ENCODE results near the gene EPAS1.

EPAS1 gene

DNA sequence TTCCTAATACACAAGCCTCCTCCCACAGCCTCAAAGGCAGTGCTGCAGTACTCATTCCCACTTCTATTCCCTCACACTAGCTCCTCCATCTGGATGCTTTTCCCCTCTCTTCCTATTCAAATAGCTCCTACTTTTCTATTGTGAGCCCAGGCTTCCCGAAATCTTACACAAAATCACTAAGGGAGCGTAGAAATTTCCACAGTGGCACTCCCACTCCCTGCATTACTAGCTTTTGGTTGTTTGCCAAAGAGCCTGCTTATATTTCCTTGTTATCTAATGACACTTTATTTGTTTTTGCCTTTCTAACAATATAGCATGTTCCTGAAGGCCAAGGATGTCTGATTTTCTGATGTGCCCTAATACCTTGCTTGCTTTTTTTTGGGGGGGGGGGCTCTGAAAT is 10.9 kb downstream of the EPAS1 start:
- no peak for DNase-seq (ENCODE audit: low read depth in 1 of 2, low spot score in 1 of 2)
- no peak overlapping the region for H3K4me3 ChIP-seq (replicated peaks; ENCODE audit: insufficient read depth, low read length)
- no peak for TF ChIP-seq POLR2AphosphoS5 (IDR thresholded peaks at IDR 0.05; ENCODE audit: low read depth)
- no peak for TF ChIP-seq CTCF (IDR thresholded peaks at IDR 0.05; ENCODE audit: insufficient read depth, low read length)
- H3K27me3 ChIP-seq (ENCODE audit: insufficient read depth, poor library complexity, severe bottlenecking) = no peaks in the 10 kb centered on the region
- no peak overlapping the region for H3K27ac ChIP-seq (replicated peaks)

DNA sequence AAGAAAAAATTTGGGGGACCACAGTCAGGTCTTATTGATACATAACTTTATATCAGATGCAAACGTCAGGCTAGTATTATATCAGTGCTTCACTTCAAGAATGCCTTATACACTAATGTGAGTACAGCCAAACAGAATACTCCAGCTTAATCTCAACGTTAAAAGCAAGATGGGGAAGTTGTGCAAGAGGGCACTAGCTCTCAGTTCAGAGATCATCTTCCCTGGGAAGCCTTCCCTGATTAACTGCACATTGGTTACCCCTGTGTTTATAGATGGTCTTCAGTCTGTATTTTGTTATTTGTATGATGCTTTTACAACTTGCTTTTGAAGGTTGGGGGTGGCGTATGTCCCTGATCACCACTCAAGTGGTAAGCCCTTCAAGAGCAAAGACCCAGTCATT is 11.4 kb downstream of the EPAS1 start:
- Histone ChIP-seq H3K4me3 (replicated peaks; ENCODE audit: insufficient read depth, low read length) (no peak overlapping the region), H3K27me3 (ENCODE audit: insufficient read depth, poor library complexity, severe bottlenecking) (no peaks in the 10 kb centered on the region), H3K27ac (replicated peaks) (no peak overlapping the region)
- no peak for TF ChIP-seq REST (IDR thresholded peaks at IDR 0.05; ENCODE audit: insufficient replicate concordance, low read depth)
- no peak for TF ChIP-seq CTCF (IDR thresholded peaks at IDR 0.05; ENCODE audit: insufficient read depth, low read length)
- TF ChIP-seq SPI1 (IDR thresholded peaks at IDR 0.05; ENCODE audit: borderline replicate concordance, low read depth) = no peak
- TF ChIP-seq POLR2AphosphoS5 (IDR thresholded peaks at IDR 0.05; ENCODE audit: low read depth) = no peak
- TF ChIP-seq GABPA (IDR thresholded peaks at IDR 0.05; ENCODE audit: low read depth) = no peak
- DNase-seq (ENCODE audit: low read depth in 1 of 2, low spot score in 1 of 2) = peak in 1 of 2 experiments; percentile 29

GRCh38 chr2:46309052-46309953 is 12.1 kb downstream of the EPAS1 start:
- H3K27ac ChIP-seq (replicated peaks) = no peak overlapping the region

More at GRCh38 chr2:46309052-46309953, 12.1 kb downstream of the EPAS1 start:
- TF ChIP-seq POLR2AphosphoS5 (IDR thresholded peaks at IDR 0.05; ENCODE audit: low read depth) = no peak
- no peak for TF ChIP-seq SPI1 (IDR thresholded peaks at IDR 0.05; ENCODE audit: borderline replicate concordance, low read depth)
- no peak for TF ChIP-seq CTCF (IDR thresholded peaks at IDR 0.05; ENCODE audit: insufficient read depth, low read length)
- TF ChIP-seq GABPA (IDR thresholded peaks at IDR 0.05; ENCODE audit: low read depth) = no peak
- TF ChIP-seq REST (IDR thresholded peaks at IDR 0.05; ENCODE audit: insufficient replicate concordance, low read depth) = no peak
- no peaks in the 10 kb centered on the region for H3K27me3 ChIP-seq (ENCODE audit: insufficient read depth, poor library complexity, severe bottlenecking)
- no peak overlapping the region for H3K4me3 ChIP-seq (replicated peaks; ENCODE audit: insufficient read depth, low read length)
- no peak for DNase-seq (ENCODE audit: low read depth in 1 of 2, low spot score in 1 of 2)

All from HL-60 (cell line).